ENCODE data around the gene ARL5A. TPM values are rescaled to one million over a fixed set of nuclear protein-coding genes. Genes with fewer than 3 reads are reported as not detected.

Gene ARL5A
- polyA plus RNA-seq, 2 of the 4 experiments (the other 2 are of a cell fraction): 28.4 to 29.5 TPM

- no peak overlapping the region for H3K4me3 ChIP-seq
- 88% methylated on average over 10 of the region's 10 CpGs for WGBS (ENCODE audit: missing lambda C conversion rate)
- CTCF ChIA-PET: no interaction called here
- no peak for ATAC-seq
- no peaks in the 10 kb centered on the region for H3K9me3 ChIP-seq
- DNase-seq (ENCODE audit: low read depth in 1 of 2, low spot score in 1 of 2): no peak
- peaks cover 14% of the 10 kb centered on the region; the same call in 2 of the 3 replicates for H3K4me1 ChIP-seq
- H3K4me2 ChIP-seq: no peak overlapping the region
- FAIRE-seq: no peak
- TF ChIP-seq CEBPB (IDR thresholded peaks at IDR 0.05) (no peak), ZNF302 (CRISPR knock-in tag; IDR thresholded peaks at IDR 0.05) (no peak), ESRRA (IDR thresholded peaks at IDR 0.05; ENCODE audit: borderline replicate concordance, low read length) (no peak), EHMT2 (IDR thresholded peaks at IDR 0.05; ENCODE audit: low read depth) (no peak)
- POLR2A ChIA-PET: no interaction called here
- H3K27ac ChIP-seq: no peak overlapping the region
Observed at GRCh38 chr2:151771599-151772358, 56.4 kb downstream of the ARL5A start.

GRCh38 chr2:151770995-151771394, 57.2 kb downstream of the ARL5A start:
- POLR2A ChIA-PET: interaction anchor here (0.7 kb wide), 1 partner anchor 49 kb away, joined by 4 read pairs; no protein-coding TSS in a partner anchor
- no peak for DNase-seq (ENCODE audit: low read depth in 1 of 2, low spot score in 1 of 2)
- Histone ChIP-seq H3K4me3 (no peak overlapping the region), H3K9me3 (no peaks in the 10 kb centered on the region), H3K4me2 (no peak overlapping the region), H3K4me1 (peaks cover 14% of the 10 kb centered on the region; the same call in 2 of the 3 replicates), H3K27ac (no peak overlapping the region)
- CTCF ChIA-PET: interaction anchor here (0.7 kb wide), 1 partner anchor 234 kb away, joined by 3 read pairs; no protein-coding TSS in a partner anchor
- no peak for FAIRE-seq
- WGBS (ENCODE audit: missing lambda C conversion rate): 66% methylated on average over 2 of the region's 2 CpGs
- no peak for ATAC-seq
- TF ChIP-seq HOXB13 (CRISPR knock-in tag; IDR thresholded peaks at IDR 0.05; ENCODE audit: low read depth) (no peak), EP300 (IDR thresholded peaks at IDR 0.05) (no peak), TFCP2L1 (CRISPR knock-in tag; IDR thresholded peaks at IDR 0.05) (no peak), JUN (IDR thresholded peaks at IDR 0.05) (no peak), GATA3 (IDR thresholded peaks at IDR 0.05; ENCODE audit: borderline replicate concordance) (no peak), NR3C1 (IDR thresholded peaks at IDR 0.05) (no peak), HOXA7 (CRISPR knock-in tag; IDR thresholded peaks at IDR 0.05) (no peak), PHF8 (IDR thresholded peaks at IDR 0.05; ENCODE audit: borderline replicate concordance, low read depth) (no peak)
- TF ChIP-seq, protein P1, sequence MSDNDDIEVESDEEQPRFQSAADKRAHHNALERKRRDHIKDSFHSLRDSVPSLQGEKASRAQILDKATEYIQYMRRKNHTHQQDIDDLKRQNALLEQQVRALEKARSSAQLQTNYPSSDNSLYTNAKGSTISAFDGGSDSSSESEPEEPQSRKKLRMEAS (IDR thresholded peaks at IDR 0.05): no peak

GRCh38 chr2:151769606-151770005, 58.6 kb downstream of the ARL5A start:
- WGBS (ENCODE audit: missing lambda C conversion rate): 80% methylated on average over 1 of the region's 1 CpG
- peaks cover 12% of the 10 kb centered on the region; the same call in 2 of the 3 replicates for H3K4me1 ChIP-seq
- H3K4me3 ChIP-seq: no peak overlapping the region
- TF ChIP-seq PHF8 (IDR thresholded peaks at IDR 0.05; ENCODE audit: borderline replicate concordance, low read depth) (no peak), POLR2AphosphoS2 (conservative IDR thresholded peaks at IDR 0.05; ENCODE audit: low read length) (no peak), POLR2A (IDR thresholded peaks at IDR 0.05; ENCODE audit: low read length) (no peak), ESRRA (IDR thresholded peaks at IDR 0.05; ENCODE audit: borderline replicate concordance, low read length) (no peak), CEBPB (IDR thresholded peaks at IDR 0.05) (no peak), HOXB5 (CRISPR knock-in tag; IDR thresholded peaks at IDR 0.05) (no peak), ZSCAN20 (CRISPR knock-in tag; IDR thresholded peaks at IDR 0.05) (no peak), NPAS2 (CRISPR knock-in tag; IDR thresholded peaks at IDR 0.05; ENCODE audit: borderline replicate concordance) (no peak), EHMT2 (IDR thresholded peaks at IDR 0.05; ENCODE audit: low read depth) (no peak), MAZ (IDR thresholded peaks at IDR 0.05; ENCODE audit: borderline replicate concordance, low read depth, low read length) (no peak), CHD2 (IDR thresholded peaks at IDR 0.05; ENCODE audit: low read length, partially characterized antibody) (no peak), RARB (CRISPR knock-in tag; IDR thresholded peaks at IDR 0.05) (no peak), RCOR1 (IDR thresholded peaks at IDR 0.05; ENCODE audit: low read depth, low read length) (no peak), BCL3 (IDR thresholded peaks at IDR 0.05) (no peak), GATA3 (IDR thresholded peaks at IDR 0.05; ENCODE audit: borderline replicate concordance) (no peak), TP53 (CRISPR knock-in tag; IDR thresholded peaks at IDR 0.05) (no peak)
- H3K4me2 ChIP-seq: no peak overlapping the region
- ChIA-PET POLR2A (no interaction called here), CTCF (no interaction called here)
- no peaks in the 10 kb centered on the region for H3K9me3 ChIP-seq
- FAIRE-seq: no peak
- no peak for ATAC-seq
- no peak for DNase-seq (ENCODE audit: low read depth in 1 of 2, low spot score in 1 of 2)
- no peak overlapping the region for H3K27ac ChIP-seq

All from A549 (cell line).